B cell (primary cell): Measurements from ENCODE around the gene SMPX. TPM values are rescaled to one million over a fixed set of nuclear protein-coding genes. Genes with fewer than 3 reads are reported as not detected.

Experiments used
- ATAC-seq: fragments of 200-7000 bp; cut with Tn5 transposase; one replicate; pipeline ENCODE4 v1.10.0; 2021; ENCODE audit warnings: low read depth, mild to moderate bottlenecking, moderate number of reproducible peaks, moderate library complexity
- CTCF ChIA-PET: fragments of 350-600 bp; sonication (Branson Sonifier 250); formaldehyde crosslinking; loops from one replicate; lab custom pipeline; 2021; ENCODE audit warnings: antibody characterized with exemption, inconsistent platforms; lab: Charles Lee
- POLR2A ChIA-PET: fragments of 350-600 bp; sonication (Branson Sonifier 250); formaldehyde crosslinking; loops from one replicate; lab custom pipeline; 2021; ENCODE audit warnings: antibody characterized with exemption; lab: Charles Lee
- DNase-seq: peaks from one replicate; pipeline ENCODE4 v3.0.0; 2013
- H2AFZ ChIP-seq: 2 replicates; pipeline ENCODE4 v1.6.1; 2012; ENCODE audit warnings: mild to moderate bottlenecking, low read depth, low read length; ENCODE audit not compliant: insufficient read depth, poor library complexity, severe bottlenecking
- H3K27ac ChIP-seq, 2 donors: 1 replicate in 1 of 2; 2 replicates in 1 of 2; pipeline ENCODE4 v1.5.1; 2012 to 2013; ENCODE audit warnings: low read length in 2 of 2, mild to moderate bottlenecking in 2 of 2, moderate library complexity in 1 of 2
- H3K27me3 ChIP-seq, 4 experiments: fragments of 200-600 bp in 1 of 4; sonication (generic) in 1 of 4; replicated peaks in 1 of 4; 1 replicate in 2 of 4; 2 replicates in 2 of 4; pipeline versions ENCODE4 v1.6.1 to v1.7.0; 2013 to 2016; ENCODE audit warnings: low read length in 3 of 4, mild to moderate bottlenecking in 2 of 4, mixed read lengths in 1 of 4, moderate library complexity in 1 of 4; ENCODE audit not compliant: insufficient read depth in 4 of 4, control insufficient read depth in 3 of 4; ENCODE audit errors: control extremely low read depth in 1 of 4
- H3K36me3 ChIP-seq, 2 experiments: replicated peaks in 1 of 2; 1 replicate in 1 of 2; 2 replicates in 1 of 2; pipeline versions ENCODE4 v1.6.1 to v1.7.1; 2013; ENCODE audit warnings: low read length in 1 of 2; ENCODE audit not compliant: insufficient read depth in 2 of 2, control insufficient read depth in 1 of 2; ENCODE audit errors: control extremely low read depth in 1 of 2, extremely low read depth in 1 of 2
- H3K4me1 ChIP-seq, 2 donors: fragments of 200-600 bp in 1 of 2; sonication (generic) in 1 of 2; 1 replicate in 1 of 2; 2 replicates in 1 of 2; pipeline versions ENCODE4 v1.5.1 to v1.6.1; 2013 to 2017; ENCODE audit warnings: low read length in 2 of 2; ENCODE audit not compliant: control insufficient read depth in 2 of 2, insufficient read depth in 2 of 2
- H3K4me2 ChIP-seq: replicated peaks from 2 replicates; pipeline ENCODE3; 2012; ENCODE audit warnings: mild to moderate bottlenecking, low read depth, low read length; ENCODE audit not compliant: poor library complexity, severe bottlenecking
- H3K4me3 ChIP-seq, 5 experiments: fragments of 200-600 bp in 1 of 5; sonication (generic) in 1 of 5; 1 replicate in 3 of 5; 2 replicates in 2 of 5; pipeline versions ENCODE4 v1.5.1 to v1.7.0; 2011 to 2016; ENCODE audit warnings: low read length in 4 of 5, mild to moderate bottlenecking in 4 of 5, low read depth in 2 of 5, control low read depth in 1 of 5, moderate library complexity in 1 of 5; ENCODE audit not compliant: insufficient read depth in 1 of 5; ENCODE audit errors: control extremely low read depth in 1 of 5, extremely low read depth in 1 of 5
- H3K79me2 ChIP-seq: fragments of 200-600 bp; sonication (generic); one replicate; pipeline ENCODE4 v1.6.0; 2016; ENCODE audit warnings: low read length; ENCODE audit not compliant: control insufficient read depth, insufficient read depth
- H3K9ac ChIP-seq: fragments of 200-600 bp; sonication (generic); 2 replicates; pipeline ENCODE4 v1.6.1; 2017; ENCODE audit warnings: mild to moderate bottlenecking, low read length, moderate library complexity
- H3K9me3 ChIP-seq, 3 donors: one replicate each; pipeline versions ENCODE4 v1.6.1 to v1.7.1; 2013; ENCODE audit warnings: low read length in 2 of 3; ENCODE audit not compliant: control insufficient read depth in 2 of 3, insufficient read depth in 1 of 3; ENCODE audit errors: control extremely low read depth in 1 of 3
- H4K20me1 ChIP-seq: 2 replicates; pipeline ENCODE4 v1.6.0; 2012; ENCODE audit warnings: mild to moderate bottlenecking, low read length; ENCODE audit not compliant: insufficient read depth, control insufficient read depth, poor library complexity, severe bottlenecking
- H3K27ac Mint-ChIP-seq: one replicate; pipeline ENCODE4 v1.8.0; 2021; ENCODE audit warnings: mixed read lengths
- H3K27me3 Mint-ChIP-seq: one replicate; pipeline ENCODE4 v1.8.0; 2021; ENCODE audit warnings: mixed read lengths
- H3K4me1 Mint-ChIP-seq: one replicate; pipeline ENCODE4 v1.8.0; 2021; ENCODE audit warnings: mixed read lengths
- H3K4me3 Mint-ChIP-seq: one replicate; pipeline ENCODE4 v1.8.0; 2021; ENCODE audit warnings: mixed read lengths
- H3K9me3 Mint-ChIP-seq: one replicate; pipeline ENCODE4 v1.8.0; 2022; ENCODE audit warnings: mixed read lengths; ENCODE audit not compliant: insufficient read depth
- CTCF ChIP-seq: fragments of 200-600 bp; IDR thresholded peaks from one replicate; pipeline ENCODE4 v1.8.0; 2022; ENCODE audit warnings: antibody characterized with exemption, mild to moderate bottlenecking
- EZH2 ChIP-seq: IDR thresholded peaks from 2 replicates; pipeline ENCODE4 v1.6.1; 2012; ENCODE audit warnings: borderline replicate concordance, low read depth, mild to moderate bottlenecking, moderate library complexity, low read length; ENCODE audit not compliant: insufficient read depth, poor library complexity, severe bottlenecking
- WGBS: methylation state at CpG from one replicate; pipeline ENCODE4 v1.1.5; 2013; ENCODE audit warnings: missing lambda C conversion rate; ENCODE audit not compliant: insufficient coverage; 5-methylcytosine and 5-hydroxymethylcytosine counted together
- intact Hi-C: fragments of 100-400 bp; cut with micrococcal nuclease; formaldehyde crosslinking; loops from one replicate; pipeline ENCODE4 v1.10.0; 2022
- polyA minus RNA-seq: library from RNA; depleted of rRNA, polyadenylated mRNA; stranded (reverse); fragments of >200 nt; gene quantifications from 2 replicates; pipeline ENCODE4 v1.2.3, GENCODE V29; 2012
- polyA plus RNA-seq: library from polyadenylated mRNA; depleted of rRNA; stranded (reverse); fragments of >200 nt; gene quantifications from 2 replicates; pipeline ENCODE4 v1.2.3, GENCODE V29; 2012
- total RNA-seq, 2 donors: library from RNA; stranded (reverse); fragments of 120-200 nt in 1 of 2; gene quantifications; 1 replicate in 1 of 2; 2 replicates in 1 of 2; pipeline versions ENCODE4 v1.2.3 to v1.2.4, GENCODE V29; 2013 to 2022

The SMPX gene
- total RNA-seq = not detected in 2 replicates
- 6.9 TPM for total RNA-seq (2013)
- not detected in 2 replicates for polyA plus RNA-seq
- polyA minus RNA-seq = not detected in 2 replicates

DNA sequence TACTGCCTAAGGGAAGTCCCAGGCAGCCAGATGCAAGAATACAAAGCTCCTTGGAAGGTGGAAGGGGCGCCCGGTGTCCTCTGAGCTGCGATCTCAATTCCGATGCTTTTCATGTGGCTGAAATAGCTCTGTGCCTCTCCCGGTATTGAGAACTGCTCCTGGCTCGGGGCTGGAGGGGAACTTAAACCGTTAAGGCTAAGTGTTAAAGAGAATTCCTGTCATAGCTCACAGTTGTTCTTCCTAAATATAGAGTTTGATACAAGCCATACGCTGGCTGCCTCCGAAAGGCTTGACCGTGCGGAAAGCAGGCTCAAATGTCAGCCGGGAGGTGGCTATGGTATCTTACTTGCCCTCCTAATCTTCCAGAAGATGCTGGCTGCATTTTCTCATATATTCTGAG lies at the start of gene SMPX:
SMPX (minus strand) TSS at position 157 of the 400 bp plus-strand sequence. CDS start 3,826 bp downstream, outside the sequence.
- DNase-seq = no peak
- Histone ChIP-seq H2AFZ (no peak within 1 kb of the TSS), H3K9me3 (no peaks in the 10 kb centered on the region), H3K27ac (no peak within 1 kb of the TSS), H3K27me3 (no peaks in the 10 kb centered on the region), H3K4me3 (no peak within 1 kb of the TSS), H3K4me1 (no peaks in the 10 kb centered on the region), H3K9ac (no peak within 1 kb of the TSS), H3K4me2 (no peak within 1 kb of the TSS), H4K20me1 (no peaks in the 10 kb centered on the region), H3K79me2 (no peaks in the 10 kb centered on the region), H3K36me3 (no peaks in the 10 kb centered on the region)
- Mint-ChIP-seq H3K27me3 (no peaks in the 10 kb centered on the region), H3K27ac (no peak within 1 kb of the TSS), H3K4me1 (no peaks in the 10 kb centered on the region), H3K4me3 (no peak within 1 kb of the TSS), H3K9me3 (no peaks in the 10 kb centered on the region)
- intact Hi-C loops = no loop called here
- CTCF ChIA-PET = interaction anchor here (1.9 kb wide), 1 partner anchor 12 kb away, joined by 8 read pairs; no protein-coding TSS in a partner anchor
- ATAC-seq = no peak
- TF ChIP-seq CTCF (no peak), EZH2 (no peak)
- POLR2A ChIA-PET = no interaction called here
- 81% methylated on average over 6 of the region's 12 CpGs for WGBS

DNA sequence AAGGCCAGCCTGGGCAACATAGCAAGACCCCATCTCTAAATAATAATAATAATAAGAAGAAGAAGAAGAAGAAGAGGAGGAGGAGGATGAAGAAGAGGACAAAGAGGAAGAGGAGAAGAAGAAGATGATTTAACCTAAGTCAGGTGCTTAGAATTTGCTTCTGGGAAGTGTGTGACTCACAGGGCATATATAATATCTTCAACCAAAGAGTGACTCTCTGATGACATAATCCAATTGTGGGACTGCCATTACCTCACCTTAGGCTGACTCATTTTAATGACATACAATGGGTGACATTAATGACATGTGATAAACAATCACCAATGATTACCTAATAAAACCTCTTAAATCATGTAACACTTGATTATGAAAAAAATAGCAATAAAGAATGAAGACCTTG lies 48.8 kb upstream of the SMPX start:
- Histone ChIP-seq H2AFZ (no peak overlapping the region), H3K36me3 (no peaks in the 10 kb centered on the region), H3K9ac (no peak overlapping the region), H4K20me1 (no peaks in the 10 kb centered on the region), H3K9me3 (no peaks in the 10 kb centered on the region), H3K27ac (no peak overlapping the region), H3K4me2 (no peak overlapping the region), H3K4me1 (no peaks in the 10 kb centered on the region), H3K79me2 (no peaks in the 10 kb centered on the region), H3K27me3 (no peaks in the 10 kb centered on the region), H3K4me3 (no peak overlapping the region)
- CTCF ChIA-PET = no interaction called here
- Mint-ChIP-seq H3K27me3 (no peaks in the 10 kb centered on the region), H3K4me1 (no peaks in the 10 kb centered on the region), H3K9me3 (no peaks in the 10 kb centered on the region), H3K27ac (no peak overlapping the region), H3K4me3 (no peak overlapping the region)
- DNase-seq = no peak
- no peak for TF ChIP-seq EZH2
- TF ChIP-seq CTCF = no peak
- POLR2A ChIA-PET = no interaction called here
- no peak for ATAC-seq
- intact Hi-C loops = no loop called here
